CD4-positive, alpha-beta T cell treated with Interleukin-4 for 4 hours (primary cell): ENCODE data around the gene KCTD17.
A peak's percentile ranks its signal among the peaks of the same experiment; 100 is the strongest.
"Not testable (repeated sequence)": the region's sequence is repeated elsewhere in the genome, so short reads cannot be mapped to it uniquely, and the experiment has no call there.

ENCODE experiments used
- DNase-seq: peaks from one replicate; pipeline ENCODE4 v3.0.0-alpha.2; 2020

The KCTD17 gene

DNA sequence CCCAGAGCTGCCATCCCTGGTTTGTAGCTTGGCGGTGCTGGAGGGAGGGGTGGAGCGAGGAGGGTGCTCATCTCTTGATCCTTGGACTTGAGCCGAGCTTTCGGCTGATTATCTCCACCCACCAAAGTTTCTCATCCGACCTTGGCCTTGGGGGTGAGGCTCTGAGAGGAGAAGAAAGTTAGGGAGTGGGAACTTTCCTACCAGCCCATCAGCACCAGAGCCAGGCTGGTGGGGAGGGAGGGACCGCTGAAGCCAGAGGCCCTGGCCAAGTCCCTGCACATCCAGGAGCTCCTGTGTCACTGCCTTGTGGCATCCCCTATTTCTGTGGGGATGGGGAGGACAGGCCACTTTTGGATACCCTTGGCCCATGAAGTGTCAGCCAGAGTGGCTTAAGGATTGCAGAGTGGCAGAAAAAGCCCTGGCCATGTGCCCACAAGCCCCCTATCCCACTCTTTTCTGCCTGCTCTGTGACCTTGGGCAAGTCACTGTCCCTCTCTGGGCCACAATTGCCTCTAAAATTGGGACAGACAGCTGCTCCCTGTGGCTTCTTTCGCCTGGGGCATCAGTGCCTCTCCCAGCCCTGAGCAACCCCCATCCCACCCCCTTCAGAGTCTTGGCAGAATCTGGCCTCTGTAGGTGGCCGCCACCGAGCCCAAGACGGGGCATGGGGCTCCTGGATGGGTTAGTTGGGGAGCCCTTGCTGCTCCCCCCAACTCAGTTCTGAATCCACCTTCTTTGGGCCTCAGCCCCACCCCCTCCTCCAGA lies 10.3 kb downstream of the KCTD17 start:
- no peak for DNase-seq

DNA sequence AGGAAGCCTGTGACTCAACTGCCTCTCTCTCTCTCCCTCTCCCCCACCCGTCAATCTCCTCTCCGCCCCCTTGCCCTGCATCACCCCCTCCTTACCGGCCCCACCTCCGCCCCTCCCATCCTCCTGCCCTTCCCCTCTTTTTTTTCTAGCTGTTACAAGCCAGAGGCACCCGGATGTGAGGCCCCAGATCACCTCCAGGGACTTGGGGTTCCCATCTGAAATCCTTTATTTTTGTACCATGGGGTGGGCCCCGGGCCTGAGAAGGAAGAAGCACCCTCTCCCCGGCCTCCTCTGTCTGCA lies 10.8 kb downstream of the KCTD17 start:
- DNase-seq, result no peak

DNA sequence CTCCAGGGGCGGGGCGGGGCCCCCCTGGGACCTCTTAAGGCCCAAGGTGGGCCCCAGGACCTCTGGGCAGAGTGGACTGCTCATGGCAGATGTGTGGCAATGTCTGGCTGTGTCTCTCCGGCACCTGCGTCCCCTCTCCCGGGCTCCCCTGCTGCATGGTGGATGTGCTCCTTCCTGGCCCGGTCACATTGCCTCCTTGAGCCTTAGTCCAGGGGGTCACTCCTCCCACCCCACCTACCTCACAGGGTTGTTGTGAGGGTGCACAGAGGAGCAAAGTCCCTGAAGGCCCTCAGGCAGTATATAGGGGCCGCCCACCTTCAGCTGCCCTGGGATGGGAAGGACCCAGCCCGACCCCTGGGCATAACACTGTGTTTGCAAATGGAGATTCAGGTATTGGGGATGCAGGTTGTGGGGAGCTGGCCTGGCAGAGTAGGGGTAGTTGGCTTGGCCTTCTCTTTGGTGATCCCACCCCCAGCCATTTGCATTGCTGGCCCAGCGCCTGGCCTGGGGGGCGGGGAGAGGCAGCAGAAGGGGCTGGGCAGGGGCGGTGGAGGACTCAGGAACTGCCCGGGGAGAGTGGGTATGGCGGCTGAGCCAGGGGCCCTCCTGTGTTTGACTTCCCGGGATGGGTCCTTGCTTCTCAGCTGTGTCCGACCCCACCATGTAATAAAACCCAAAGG lies 11.3 kb downstream of the KCTD17 start:
- no peak for DNase-seq

GRCh38 chr22:37063431-37064420 lies 12.2 kb downstream of the KCTD17 start:
- no peak for DNase-seq

DNA sequence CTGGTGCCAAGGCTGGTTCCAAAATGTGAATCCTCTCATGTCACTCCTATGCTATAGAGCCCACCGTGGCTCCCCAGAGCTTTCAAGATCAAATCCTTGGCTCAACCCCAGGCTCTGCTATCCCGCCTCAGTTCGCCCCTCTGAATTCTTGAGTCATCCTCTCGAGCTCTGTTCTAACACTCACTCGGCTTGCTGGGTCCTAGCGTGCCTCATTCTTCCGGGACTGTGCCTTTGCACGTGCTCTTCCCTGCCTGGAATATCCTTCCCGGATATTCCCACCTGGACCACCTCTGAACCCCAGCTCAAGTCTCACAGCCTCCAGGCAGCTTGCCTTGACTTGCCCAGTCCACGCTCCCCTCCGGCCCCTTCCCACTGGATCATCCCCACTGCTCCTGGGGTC lies 13.0 kb downstream of the KCTD17 start:
- DNase-seq, result no peak

DNA sequence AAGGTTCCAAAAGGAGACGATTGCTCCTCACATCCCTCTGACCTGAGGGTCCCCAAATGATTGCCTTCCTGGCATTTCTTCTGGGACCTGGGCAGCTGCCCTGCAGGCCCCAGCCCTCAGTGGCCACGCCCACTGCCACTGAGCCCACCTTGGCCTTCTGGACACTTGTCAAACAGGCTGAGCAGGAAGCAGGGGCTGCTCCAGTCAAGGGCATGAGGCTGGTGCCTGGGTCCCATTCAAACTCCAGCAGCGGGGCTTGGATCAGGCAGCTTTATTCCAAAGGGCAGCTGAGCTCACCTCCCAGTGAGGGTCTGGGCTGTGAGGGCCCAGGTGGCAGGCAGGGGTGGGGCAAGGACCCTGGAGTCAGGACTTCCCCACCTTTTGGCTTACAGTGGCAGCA lies 13.6 kb downstream of the KCTD17 start:
- no peak for DNase-seq

DNA sequence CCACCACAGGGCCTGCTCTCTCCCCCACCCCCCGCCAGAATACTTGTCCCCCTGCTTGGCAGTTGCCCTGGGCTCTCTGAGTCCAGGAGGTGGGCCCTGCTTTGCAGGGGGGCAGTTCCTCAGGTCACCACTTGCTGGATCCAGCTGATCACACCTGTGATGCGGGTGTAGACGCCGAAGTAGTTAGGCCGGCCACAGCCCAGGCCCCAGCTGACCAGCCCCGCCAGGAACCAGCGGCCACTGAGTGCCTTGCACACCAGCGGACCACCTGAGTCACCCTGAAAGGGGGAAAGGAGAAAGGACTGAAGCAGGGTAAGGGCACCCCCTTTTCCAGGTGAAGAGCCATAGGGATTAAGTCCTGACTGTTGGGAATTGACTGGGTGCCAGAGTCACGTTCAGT lies 14.4 kb downstream of the KCTD17 start:
- DNase-seq, result no peak

- no peak for DNase-seq
Observed at GRCh38 chr22:37067428-37067827, 15.9 kb downstream of the KCTD17 start.

GRCh38 chr22:37068859-37069258 lies 17.3 kb downstream of the KCTD17 start:
- no peak for DNase-seq

GRCh38 chr22:37069319-37069718 lies 17.8 kb downstream of the KCTD17 start:
- DNase-seq, result no peak

GRCh38 chr22:37069719-37070118 lies 18.2 kb downstream of the KCTD17 start:
- no peak for DNase-seq

DNA sequence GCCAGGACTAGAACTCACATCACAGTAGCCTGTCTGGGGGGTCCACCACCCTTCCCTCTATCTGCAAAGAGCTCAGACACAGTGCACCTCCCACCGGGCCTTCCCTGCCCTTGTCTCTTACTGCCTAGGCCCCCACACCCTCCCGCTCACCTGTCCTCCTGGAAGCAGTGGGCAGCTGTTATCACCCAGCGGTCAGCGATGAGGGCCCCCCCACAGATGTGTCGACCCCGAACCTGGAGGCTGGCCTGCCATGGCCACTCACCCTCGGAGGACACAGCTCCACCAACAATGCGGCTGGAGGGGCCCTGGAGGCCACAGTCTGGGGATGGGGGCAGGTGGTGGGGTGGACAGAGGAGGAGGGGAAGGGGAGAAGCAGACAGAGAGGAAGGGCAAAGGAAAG lies 18.8 kb downstream of the KCTD17 start:
- no peak for DNase-seq

- DNase-seq, result no peak
Observed at GRCh38 chr22:37070744-37071143, 19.2 kb downstream of the KCTD17 start.

DNA sequence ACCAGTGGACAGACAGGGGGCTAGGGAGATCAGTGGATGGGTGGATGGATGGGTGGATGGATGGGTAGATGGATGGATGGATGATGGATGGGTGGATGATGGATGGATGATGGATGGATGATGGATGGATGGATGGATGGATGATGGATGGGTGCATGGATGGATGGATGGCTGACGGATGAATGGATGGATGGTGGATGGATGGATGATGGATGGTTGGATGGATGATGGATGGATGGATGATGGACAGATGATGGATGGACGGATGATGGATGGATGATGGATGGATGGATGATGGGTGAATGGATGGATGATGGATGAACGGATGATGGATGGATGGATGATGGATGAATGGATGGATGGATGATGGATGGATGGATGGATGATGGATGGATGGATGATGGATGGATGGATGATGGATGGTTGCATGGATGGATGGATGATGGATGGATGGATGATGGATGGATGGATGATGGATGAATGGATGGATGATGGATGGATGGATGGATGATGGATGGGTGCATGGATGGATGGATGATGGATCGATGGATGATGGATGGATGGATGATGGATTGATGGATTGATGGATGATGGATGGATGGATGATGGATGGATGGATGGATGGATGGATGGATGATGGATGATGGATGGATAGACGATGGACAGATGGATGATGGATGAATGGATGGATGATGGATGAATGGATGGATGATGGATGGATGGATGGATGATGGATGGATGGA lies 20.5 kb downstream of the KCTD17 start:
- not testable (repeated sequence) for DNase-seq

DNA sequence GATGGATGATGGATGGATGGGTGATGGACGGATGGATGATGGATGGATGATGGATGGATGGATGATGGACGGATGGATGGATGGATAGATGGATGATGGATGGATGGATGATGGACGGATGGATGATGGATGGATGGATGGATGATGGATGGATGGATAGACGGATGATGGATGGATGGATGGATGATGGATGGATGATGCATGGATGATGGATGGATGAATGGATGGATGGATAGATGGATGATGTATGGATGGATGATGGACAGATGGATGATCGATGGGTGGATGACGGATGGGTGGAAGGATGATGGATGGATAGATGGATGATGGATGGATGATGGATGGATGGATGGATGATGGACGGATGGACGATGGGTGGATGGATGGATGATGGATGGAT lies 21.1 kb downstream of the KCTD17 start:
- no peak for DNase-seq

GRCh38 chr22:37074537-37074936 lies 23.0 kb downstream of the KCTD17 start:
- DNase-seq, result no peak

- DNase-seq, result no peak
Observed at GRCh38 chr22:37075046-37075445, 23.5 kb downstream of the KCTD17 start.

DNA sequence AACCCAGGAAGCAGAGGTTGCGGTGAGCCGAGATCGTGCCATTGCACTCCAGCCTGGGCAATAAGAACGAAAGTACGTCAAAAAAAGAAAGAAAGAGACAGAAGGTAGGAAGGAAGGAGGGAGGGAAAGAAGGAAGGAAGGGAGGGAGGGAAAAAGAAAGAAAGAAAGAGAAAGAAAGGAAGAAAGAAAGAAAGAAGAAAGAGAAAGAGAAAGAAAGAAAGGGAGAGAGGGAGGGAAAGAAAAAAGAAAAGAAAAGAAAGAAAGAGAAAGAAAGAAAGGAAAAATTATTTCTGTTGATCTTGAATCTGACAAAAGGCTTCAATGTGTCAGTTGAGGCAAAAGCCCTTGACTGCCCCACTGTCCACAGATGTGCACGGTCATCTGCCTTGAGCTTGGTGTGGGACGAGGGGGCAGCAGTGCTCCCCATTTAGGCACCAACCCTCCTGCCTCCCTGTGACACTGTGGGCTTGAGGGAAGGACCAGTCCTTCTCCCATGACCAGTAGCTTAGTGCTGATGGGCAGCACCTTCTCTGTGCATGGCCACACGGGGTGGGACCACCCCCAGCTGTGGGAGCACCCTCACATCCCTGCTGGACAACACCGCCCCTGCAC lies 24.4 kb downstream of the KCTD17 start:
- no peak for DNase-seq

- peak; percentile 68 for DNase-seq
Observed at GRCh38 chr22:37077802-37078448, 26.4 kb downstream of the KCTD17 start.

DNA sequence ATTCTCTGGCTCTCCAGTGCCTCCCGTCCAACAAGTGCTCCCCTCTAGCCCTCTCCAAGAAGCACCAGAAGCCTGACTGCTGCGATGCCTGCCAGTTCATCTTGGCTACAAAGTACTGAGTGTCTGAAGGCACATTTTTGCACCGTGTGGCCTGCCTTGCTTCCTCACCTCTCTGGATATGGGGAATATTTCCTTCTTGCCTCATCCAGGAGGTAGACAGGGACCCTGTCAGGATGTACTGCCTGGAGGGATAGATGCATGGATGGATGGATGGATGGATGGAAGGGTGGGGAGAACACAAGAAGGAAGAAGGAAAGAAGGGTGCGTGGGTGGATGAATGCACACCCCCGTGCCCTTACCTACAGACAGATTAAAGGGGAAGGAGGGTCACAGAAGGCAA lies 27.6 kb downstream of the KCTD17 start:
- DNase-seq, result no peak

- DNase-seq, result peak; percentile 77
Observed at GRCh38 chr22:37079668-37080171, 28.2 kb downstream of the KCTD17 start.

- no peak for DNase-seq
Observed at GRCh38 chr22:37080438-37080837, 28.9 kb downstream of the KCTD17 start.
